CD4-positive, alpha-beta memory T cell (primary cell): ENCODE data around the gene STX3. TPM values are rescaled to one million over a fixed set of nuclear protein-coding genes. Genes with fewer than 3 reads are reported as not detected.
A peak's percentile ranks its signal among the peaks of the same experiment; 100 is the strongest.

ENCODE experiments used
- CTCF ChIA-PET: fragments of 350-600 bp; sonication (Branson Sonifier 250); formaldehyde crosslinking; loops from one replicate; lab custom pipeline; 2021; ENCODE audit warnings: inconsistent platforms; ENCODE audit not compliant: partially characterized antibody; lab: Charles Lee
- POLR2A ChIA-PET: fragments of 350-600 bp; sonication (Branson Sonifier 250); formaldehyde crosslinking; loops from one replicate; lab custom pipeline; 2021; ENCODE audit not compliant: partially characterized antibody; lab: Charles Lee
- DNase-seq, 5 donors: peaks; one replicate each; pipeline versions ENCODE4 v3.0.0 to v3.0.0-alpha.2; 2020 to 2022; ENCODE audit warnings: mixed read lengths in 1 of 5
- H3K27ac ChIP-seq: one replicate; pipeline ENCODE4 v1.7.0; 2013; ENCODE audit warnings: low read depth, low read length
- H3K27me3 ChIP-seq: 2 replicates; pipeline ENCODE4 v1.7.0; 2013; ENCODE audit warnings: mild to moderate bottlenecking, low read length, moderate library complexity; ENCODE audit not compliant: insufficient read depth
- H3K36me3 ChIP-seq: 2 replicates; pipeline ENCODE4 v1.7.0; 2013; ENCODE audit warnings: mild to moderate bottlenecking, low read length, moderate library complexity; ENCODE audit not compliant: insufficient read depth
- H3K4me1 ChIP-seq: 2 replicates; pipeline ENCODE4 v1.7.0; 2013; ENCODE audit warnings: mild to moderate bottlenecking, low read length, moderate library complexity; ENCODE audit not compliant: insufficient read depth
- H3K4me3 ChIP-seq, 2 donors: one replicate each; pipeline ENCODE4 v1.7.0; 2013; ENCODE audit warnings: low read length in 2 of 2, mild to moderate bottlenecking in 1 of 2
- H3K9me3 ChIP-seq, 2 donors: one replicate each; pipeline ENCODE4 v1.7.0; 2013; ENCODE audit warnings: low read length in 2 of 2, control low read depth in 1 of 2; ENCODE audit not compliant: control insufficient read depth in 1 of 2
- H3K27ac Mint-ChIP-seq, 7 donors: one replicate each; pipeline ENCODE4 v1.8.0; 2020 to 2021; ENCODE audit warnings: mixed read lengths in 7 of 7, mild to moderate bottlenecking in 6 of 7, inconsistent platforms in 3 of 7, moderate library complexity in 3 of 7
- H3K27me3 Mint-ChIP-seq, 2 donors: one replicate each; pipeline ENCODE4 v1.8.0; 2020 to 2021; ENCODE audit warnings: mixed read lengths in 2 of 2
- H3K36me3 Mint-ChIP-seq, 2 donors: one replicate each; pipeline ENCODE4 v1.8.0; 2020 to 2021; ENCODE audit warnings: mixed read lengths in 2 of 2, inconsistent platforms in 1 of 2, mild to moderate bottlenecking in 1 of 2
- H3K4me1 Mint-ChIP-seq, 4 donors: one replicate each; pipeline ENCODE4 v1.8.0; 2020 to 2021; ENCODE audit warnings: mixed read lengths in 4 of 4, mild to moderate bottlenecking in 1 of 4
- H3K4me3 Mint-ChIP-seq, 8 donors: one replicate each; pipeline ENCODE4 v1.8.0; 2020 to 2021; ENCODE audit warnings: mixed read lengths in 8 of 8, mild to moderate bottlenecking in 7 of 8, moderate library complexity in 6 of 8, inconsistent platforms in 3 of 8
- H3K9me3 Mint-ChIP-seq, 8 donors: one replicate each; pipeline ENCODE4 v1.8.0; 2020 to 2021; ENCODE audit warnings: mixed read lengths in 8 of 8, mild to moderate bottlenecking in 5 of 8, inconsistent platforms in 3 of 8, moderate library complexity in 1 of 8
- intact Hi-C: fragments of 100-400 bp; cut with micrococcal nuclease; formaldehyde crosslinking; loops from one replicate; pipeline ENCODE4 v1.15.1; 2023
- polyA plus RNA-seq, 2 donors: library from polyadenylated mRNA; unstranded; fragments of 300-500 nt; fragmentation: Illumina TruSeq; gene quantifications; one replicate each; pipeline ENCODE4 v1.2.3, GENCODE V29; 2021
- total RNA-seq, 2 experiments: library from RNA; stranded (reverse); gene quantifications; one replicate each; pipeline ENCODE4 v1.2.3, GENCODE V29; 2021

The STX3 gene
- total and polyA plus RNA-seq, 4 experiments from 2014 or later = 8.6 to 15.4 (median 11.1) TPM

GRCh38 chr11:59771605-59772004 is 16.4 kb downstream of the STX3 start:
- no peak overlapping the region for H3K4me3 ChIP-seq
- ChIA-PET POLR2A (interaction anchor here (1.0 to 1.4 kb wide), 2 partner anchors 16 to 30 kb away, joined by 3 to 4 read pairs; partner anchors contain the start of gene STX3), CTCF (interaction anchor here (1.2 to 4.1 kb wide), 2 partner anchors 14 to 17 kb away, joined by 3 to 24 read pairs; partner anchors contain the start of gene STX3)
- H3K27ac ChIP-seq = no peak overlapping the region
- Mint-ChIP-seq H3K27me3 (no peaks in the 10 kb centered on the region), H3K9me3 (no peaks in the 10 kb centered on the region), H3K4me1 (peaks cover 11 to 39% (median 33%) of the 10 kb centered on the region in 4 donors), H3K4me3 (peak overlapping the region in 4 of 8 donors; percentile 15 to 65 (median 45)), H3K36me3 (peaks cover 2 to 6% of the 10 kb centered on the region in 2 donors), H3K27ac (peak overlapping the region in 1 of 7 donors; percentile 14)
- H3K27me3 ChIP-seq = no peaks in the 10 kb centered on the region
- H3K36me3 ChIP-seq = no peaks in the 10 kb centered on the region
- H3K4me1 ChIP-seq = peaks cover 52% of the 10 kb centered on the region
- DNase-seq = no peak
- intact Hi-C loops = no loop called here
- H3K9me3 ChIP-seq = no peaks in the 10 kb centered on the region

- Histone ChIP-seq H3K4me1 (peaks cover 37% of the 10 kb centered on the region), H3K27ac (no peak overlapping the region), H3K9me3 (no peaks in the 10 kb centered on the region), H3K27me3 (no peaks in the 10 kb centered on the region), H3K36me3 (no peaks in the 10 kb centered on the region), H3K4me3 (no peak overlapping the region)
- Mint-ChIP-seq H3K4me3 (peak overlapping the region in 6 of 8 donors; percentile 3 to 72 (median 63)), H3K27me3 (no peaks in the 10 kb centered on the region), H3K27ac (peak overlapping the region in 4 of 7 donors; percentile 0 to 93 (median 68)), H3K36me3 (peaks cover 2 to 6% of the 10 kb centered on the region in 2 donors), H3K4me1 (peaks cover 11 to 50% (median 30%) of the 10 kb centered on the region in 4 donors), H3K9me3 (no peaks in the 10 kb centered on the region)
- intact Hi-C loops = no loop called here
- ChIA-PET CTCF (interaction anchor here (0.6 to 4.1 kb wide), 4 partner anchors 18 to 50 kb away, joined by 3 to 24 read pairs (median 4); partner anchors contain the start of gene STX3), POLR2A (interaction anchor here (0.7 to 1.6 kb wide), 5 partner anchors 18 to 212 kb away, joined by 3 to 6 read pairs (median 4); partner anchors contain the start of gene STX3)
- peak in 3 of 5 donors; percentile 24 to 43 (median 38) for DNase-seq
These were observed 17.9 kb downstream of the STX3 start for GRCh38 chr11:59773083-59773440.

GRCh38 chr11:59776210-59777066 is 21.3 kb downstream of the STX3 start:
- no peaks in the 10 kb centered on the region for H3K9me3 ChIP-seq
- no peaks in the 10 kb centered on the region for H3K27me3 ChIP-seq
- ChIA-PET CTCF (interaction anchor here (4.9 kb wide), 1 partner anchor 22 kb away, joined by 21 read pairs; the partner anchor contains the start of gene STX3), POLR2A (no interaction called here)
- Mint-ChIP-seq H3K4me3 (no peak overlapping the region), H3K27ac (peak overlapping the region in 2 of 7 donors; percentile 30 to 55), H3K36me3 (peaks cover 9 to 17% of the 10 kb centered on the region in 2 donors), H3K27me3 (no peaks in the 10 kb centered on the region), H3K4me1 (peaks cover 10 to 55% (median 25%) of the 10 kb centered on the region in 4 donors), H3K9me3 (no peaks in the 10 kb centered on the region)
- DNase-seq = no peak
- intact Hi-C loops = no loop called here
- no peak overlapping the region for H3K27ac ChIP-seq
- no peak overlapping the region for H3K4me3 ChIP-seq
- H3K4me1 ChIP-seq = peaks cover 16% of the 10 kb centered on the region
- H3K36me3 ChIP-seq = no peaks in the 10 kb centered on the region

DNA sequence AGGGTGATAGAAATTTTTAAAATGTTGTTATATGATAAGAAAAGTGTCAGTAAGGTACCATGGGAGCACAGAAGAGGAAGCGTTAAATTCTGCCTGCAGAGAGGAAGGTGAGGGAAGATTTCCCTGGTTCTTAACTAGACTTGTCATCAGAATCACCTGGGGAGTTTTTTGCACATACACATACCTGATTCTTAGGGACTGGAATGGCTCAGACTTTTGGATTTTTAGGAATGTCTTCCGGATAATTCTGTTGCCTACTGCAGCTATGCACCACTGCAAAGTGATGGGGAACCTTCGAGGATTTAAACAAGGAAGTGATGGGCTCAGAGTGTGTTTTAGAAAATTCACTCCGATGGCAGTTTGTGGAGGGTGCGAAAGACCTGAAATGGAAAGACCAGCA is 21.9 kb downstream of the STX3 start:
- no peak overlapping the region for H3K4me3 Mint-ChIP-seq

GRCh38 chr11:59778122-59778521 is 22.9 kb downstream of the STX3 start:
- intact Hi-C loops = no loop called here
- CTCF ChIA-PET = interaction anchor here (0.7 to 4.9 kb wide), 3 partner anchors 16 to 29 kb away, joined by 3 to 21 read pairs (median 3); partner anchors contain the start of gene STX3
- H3K4me1 Mint-ChIP-seq = peaks cover 2 to 47% (median 17%) of the 10 kb centered on the region in 4 donors
- H3K27me3 ChIP-seq = no peaks in the 10 kb centered on the region
- H3K27ac ChIP-seq = no peak overlapping the region
- H3K36me3 Mint-ChIP-seq = peaks cover 9 to 22% of the 10 kb centered on the region in 2 donors
- no peaks in the 10 kb centered on the region for H3K9me3 ChIP-seq
- no peaks in the 10 kb centered on the region for H3K27me3 Mint-ChIP-seq
- no peaks in the 10 kb centered on the region for H3K36me3 ChIP-seq
- DNase-seq = no peak
- H3K4me3 Mint-ChIP-seq = no peak overlapping the region
- peaks cover 4% of the 10 kb centered on the region for H3K4me1 ChIP-seq
- POLR2A ChIA-PET = no interaction called here
- H3K27ac Mint-ChIP-seq = no peak overlapping the region
- H3K9me3 Mint-ChIP-seq = no peaks in the 10 kb centered on the region
- no peak overlapping the region for H3K4me3 ChIP-seq

More for the DNA sequence above, 21.9 kb downstream of the STX3 start:
- Histone ChIP-seq H3K9me3 (no peaks in the 10 kb centered on the region), H3K27me3 (no peaks in the 10 kb centered on the region), H3K27ac (no peak overlapping the region), H3K36me3 (no peaks in the 10 kb centered on the region), H3K4me3 (no peak overlapping the region), H3K4me1 (peaks cover 9% of the 10 kb centered on the region)
- Mint-ChIP-seq H3K27me3 (no peaks in the 10 kb centered on the region), H3K4me1 (peaks cover 7 to 50% (median 21%) of the 10 kb centered on the region in 4 donors), H3K36me3 (peaks cover 9 to 22% of the 10 kb centered on the region in 2 donors), H3K9me3 (no peaks in the 10 kb centered on the region), H3K27ac (peak overlapping the region in 2 of 7 donors; percentile 33 to 47)
- no peak for DNase-seq
- intact Hi-C loops = no loop called here
- ChIA-PET POLR2A (no interaction called here), CTCF (interaction anchor here (4.9 kb wide), 1 partner anchor 22 kb away, joined by 21 read pairs; the partner anchor contains the start of gene STX3)

GRCh38 chr11:59779487-59779886 is 24.3 kb downstream of the STX3 start:
- intact Hi-C loops = no loop called here
- no peaks in the 10 kb centered on the region for H3K27me3 Mint-ChIP-seq

DNA sequence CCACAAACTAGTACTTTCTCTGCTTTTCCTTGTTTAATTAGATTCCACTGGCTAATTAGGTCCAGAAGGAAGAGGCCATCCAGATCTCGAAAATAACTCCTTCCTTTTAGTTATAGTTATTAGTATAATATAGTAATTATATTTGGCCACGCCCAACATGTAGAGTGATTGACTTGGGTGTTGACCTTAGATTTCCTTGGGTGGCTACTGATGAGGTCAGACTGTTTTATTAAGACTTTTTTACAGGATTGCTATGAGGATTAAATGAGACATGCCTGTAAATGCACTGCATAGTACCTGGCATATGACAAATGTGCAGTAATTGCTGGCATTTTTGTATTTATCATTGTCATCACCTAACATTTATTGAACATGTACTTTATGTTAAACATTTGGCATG is 26.9 kb downstream of the STX3 start:
- CTCF ChIA-PET = interaction anchor here (0.6 kb wide), 1 partner anchor 8 kb away, joined by 3 read pairs; no protein-coding TSS in a partner anchor
- H3K36me3 ChIP-seq = no peaks in the 10 kb centered on the region
- POLR2A ChIA-PET = no interaction called here

More at GRCh38 chr11:59779487-59779886, 24.3 kb downstream of the STX3 start:
- H3K36me3 ChIP-seq = no peaks in the 10 kb centered on the region
- peaks cover 0 to 2% (median 0%) of the 10 kb centered on the region in 8 donors for H3K9me3 Mint-ChIP-seq
- H3K4me1 Mint-ChIP-seq = peaks cover 7 to 50% (median 21%) of the 10 kb centered on the region in 4 donors
- peaks cover 9 to 22% of the 10 kb centered on the region in 2 donors for H3K36me3 Mint-ChIP-seq
- ChIA-PET POLR2A (no interaction called here), CTCF (interaction anchor here (4.9 kb wide), 1 partner anchor 25 kb away, joined by 21 read pairs; the partner anchor contains the start of gene STX3)
- DNase-seq = no peak
- H3K4me3 Mint-ChIP-seq = no peak overlapping the region
- H3K4me1 ChIP-seq = peaks cover 12% of the 10 kb centered on the region
- no peak overlapping the region for H3K4me3 ChIP-seq
- no peak overlapping the region for H3K27ac Mint-ChIP-seq
- H3K9me3 ChIP-seq = no peaks in the 10 kb centered on the region
- H3K27ac ChIP-seq = no peak overlapping the region
- no peaks in the 10 kb centered on the region for H3K27me3 ChIP-seq

More for the DNA sequence above, 26.9 kb downstream of the STX3 start:
- H3K4me1 Mint-ChIP-seq = peaks cover 14 to 56% (median 26%) of the 10 kb centered on the region in 4 donors
- intact Hi-C loops = no loop called here
- H3K4me3 ChIP-seq = no peak overlapping the region
- H3K4me3 Mint-ChIP-seq = no peak overlapping the region
- no peaks in the 10 kb centered on the region for H3K27me3 ChIP-seq
- peaks cover 0 to 2% (median 0%) of the 10 kb centered on the region in 8 donors for H3K9me3 Mint-ChIP-seq
- no peak for DNase-seq
- H3K4me1 ChIP-seq = peaks cover 12% of the 10 kb centered on the region
- H3K36me3 Mint-ChIP-seq = peaks cover 7 to 27% of the 10 kb centered on the region in 2 donors
- no peaks in the 10 kb centered on the region for H3K27me3 Mint-ChIP-seq
- no peak overlapping the region for H3K27ac Mint-ChIP-seq
- no peak overlapping the region for H3K27ac ChIP-seq
- H3K9me3 ChIP-seq = no peaks in the 10 kb centered on the region
